Activated CD8-positive, alpha-beta T cell treated with anti-CD3 and anti-CD28 coated beads for 36 hours (primary cell): ENCODE data around the gene USP30. TPM values are rescaled to one million over a fixed set of nuclear protein-coding genes. Genes with fewer than 3 reads are reported as not detected.

Experiments used
- ATAC-seq: fragments of 200-7000 bp; cut with Tn5 transposase; one replicate; pipeline ENCODE4 v1.10.0; 2021; ENCODE audit warnings: mild to moderate bottlenecking, moderate library complexity
- CTCF ChIA-PET: fragments of 350-600 bp; sonication (Branson Sonifier 250); formaldehyde crosslinking; loops from one replicate; lab custom pipeline; 2021; ENCODE audit warnings: antibody characterized with exemption; lab: Charles Lee
- POLR2A ChIA-PET: fragments of 350-600 bp; sonication (Branson Sonifier 250); formaldehyde crosslinking; loops from one replicate; lab custom pipeline; 2021; ENCODE audit warnings: antibody characterized with exemption; lab: Charles Lee
- DNase-seq: peaks from one replicate; pipeline ENCODE4 v3.0.0-alpha.2; 2020
- H3K27ac Mint-ChIP-seq: one replicate; pipeline ENCODE4 v1.8.0; 2021; ENCODE audit warnings: mild to moderate bottlenecking, mixed read lengths
- H3K27me3 Mint-ChIP-seq: one replicate; pipeline ENCODE4 v1.8.0; 2021; ENCODE audit warnings: mixed read lengths
- H3K36me3 Mint-ChIP-seq: one replicate; pipeline ENCODE4 v1.8.0; 2021; ENCODE audit warnings: low read depth, mixed read lengths
- H3K4me1 Mint-ChIP-seq: one replicate; pipeline ENCODE4 v1.8.0; 2021; ENCODE audit warnings: low read depth, mixed read lengths
- H3K4me3 Mint-ChIP-seq: one replicate; pipeline ENCODE4 v1.8.0; 2021; ENCODE audit warnings: mild to moderate bottlenecking, moderate library complexity, mixed read lengths
- H3K9me3 Mint-ChIP-seq: one replicate; pipeline ENCODE4 v1.8.0; 2021; ENCODE audit warnings: mixed read lengths
- CTCF ChIP-seq: fragments of 200-600 bp; IDR thresholded peaks from one replicate; pipeline ENCODE4 v1.8.0; 2022; ENCODE audit warnings: antibody characterized with exemption, mild to moderate bottlenecking
- intact Hi-C: fragments of 100-400 bp; cut with micrococcal nuclease; formaldehyde crosslinking; loops from one replicate; pipeline ENCODE4 v1.10.0; 2022
- total RNA-seq, 2 experiments: library from RNA; stranded (reverse); gene quantifications; one replicate each; pipeline ENCODE4 v1.2.3, GENCODE V29; 2021

The USP30 gene
- total RNA-seq, 2 experiments from 2014 or later, result 7.4 to 10.0 TPM

DNA sequence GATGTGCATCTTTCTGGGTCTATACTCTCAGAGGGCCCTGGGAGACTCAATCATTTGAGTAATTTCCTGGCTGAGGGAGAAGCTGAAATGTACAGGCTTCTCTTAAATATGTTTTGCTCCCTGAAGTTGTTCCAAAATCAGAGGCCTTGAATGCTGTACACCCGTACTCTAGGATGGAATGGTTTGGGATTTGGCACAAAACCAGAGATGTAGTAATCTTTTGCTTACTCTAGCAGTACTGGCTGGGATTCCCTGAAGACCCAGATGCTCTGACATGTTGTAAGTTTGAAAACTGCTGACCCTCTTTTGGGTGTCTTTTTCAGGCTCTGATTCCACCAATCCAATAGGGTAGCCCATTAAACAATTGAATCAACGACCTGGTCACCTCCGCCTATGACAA is 74.4 kb downstream of the USP30 start:
- ChIA-PET POLR2A (interaction anchor here (0.7 kb wide), 1 partner anchor 394 kb away, joined by 3 read pairs; no protein-coding TSS in a partner anchor), CTCF (interaction anchor here (2.3 kb wide), 1 partner anchor 15 kb away, joined by 11 read pairs; no protein-coding TSS in a partner anchor)
- intact Hi-C loops, result no loop called here
- TF ChIP-seq CTCF, result no peak
- Mint-ChIP-seq H3K4me3 (no peak overlapping the region), H3K27ac (no peak overlapping the region), H3K36me3 (no peaks in the 10 kb centered on the region), H3K27me3 (no peaks in the 10 kb centered on the region), H3K4me1 (no peaks in the 10 kb centered on the region), H3K9me3 (no peaks in the 10 kb centered on the region)
- DNase-seq (no peak), ATAC-seq (no peak)

- ChIA-PET POLR2A (no interaction called here), CTCF (interaction anchor here (2.3 kb wide), 1 partner anchor 16 kb away, joined by 11 read pairs; no protein-coding TSS in a partner anchor)
- H3K9me3 Mint-ChIP-seq, result no peaks in the 10 kb centered on the region
- intact Hi-C loops, result no loop called here
- H3K27ac Mint-ChIP-seq, result no peak overlapping the region
- no peaks in the 10 kb centered on the region for H3K4me1 Mint-ChIP-seq
- DNase-seq, result no peak
- no peaks in the 10 kb centered on the region for H3K27me3 Mint-ChIP-seq
- H3K36me3 Mint-ChIP-seq, result no peaks in the 10 kb centered on the region
- no peak for TF ChIP-seq CTCF
- H3K4me3 Mint-ChIP-seq, result no peak overlapping the region
- ATAC-seq, result no peak
Observed at GRCh38 chr12:109127533-109128242, 75.3 kb downstream of the USP30 start.

GRCh38 chr12:109130297-109131153 is 78.1 kb downstream of the USP30 start:
- H3K4me1 Mint-ChIP-seq, result no peaks in the 10 kb centered on the region
- TF ChIP-seq CTCF, result no peak
- peaks cover 1% of the 10 kb centered on the region for H3K9me3 Mint-ChIP-seq
- peaks cover 1% of the 10 kb centered on the region for H3K36me3 Mint-ChIP-seq
- no peak overlapping the region for H3K4me3 Mint-ChIP-seq
- no peak overlapping the region for H3K27ac Mint-ChIP-seq
- DNase-seq (no peak), ATAC-seq (no peak)
- intact Hi-C loops, result no loop called here
- H3K27me3 Mint-ChIP-seq, result no peaks in the 10 kb centered on the region
- POLR2A ChIA-PET, result interaction anchor here (0.6 kb wide), 1 partner anchor 15 kb away, joined by 3 read pairs; no protein-coding TSS in a partner anchor
- CTCF ChIA-PET, result interaction anchor here (2.1 kb wide), 1 partner anchor 19 kb away, joined by 6 read pairs; no protein-coding TSS in a partner anchor

DNA sequence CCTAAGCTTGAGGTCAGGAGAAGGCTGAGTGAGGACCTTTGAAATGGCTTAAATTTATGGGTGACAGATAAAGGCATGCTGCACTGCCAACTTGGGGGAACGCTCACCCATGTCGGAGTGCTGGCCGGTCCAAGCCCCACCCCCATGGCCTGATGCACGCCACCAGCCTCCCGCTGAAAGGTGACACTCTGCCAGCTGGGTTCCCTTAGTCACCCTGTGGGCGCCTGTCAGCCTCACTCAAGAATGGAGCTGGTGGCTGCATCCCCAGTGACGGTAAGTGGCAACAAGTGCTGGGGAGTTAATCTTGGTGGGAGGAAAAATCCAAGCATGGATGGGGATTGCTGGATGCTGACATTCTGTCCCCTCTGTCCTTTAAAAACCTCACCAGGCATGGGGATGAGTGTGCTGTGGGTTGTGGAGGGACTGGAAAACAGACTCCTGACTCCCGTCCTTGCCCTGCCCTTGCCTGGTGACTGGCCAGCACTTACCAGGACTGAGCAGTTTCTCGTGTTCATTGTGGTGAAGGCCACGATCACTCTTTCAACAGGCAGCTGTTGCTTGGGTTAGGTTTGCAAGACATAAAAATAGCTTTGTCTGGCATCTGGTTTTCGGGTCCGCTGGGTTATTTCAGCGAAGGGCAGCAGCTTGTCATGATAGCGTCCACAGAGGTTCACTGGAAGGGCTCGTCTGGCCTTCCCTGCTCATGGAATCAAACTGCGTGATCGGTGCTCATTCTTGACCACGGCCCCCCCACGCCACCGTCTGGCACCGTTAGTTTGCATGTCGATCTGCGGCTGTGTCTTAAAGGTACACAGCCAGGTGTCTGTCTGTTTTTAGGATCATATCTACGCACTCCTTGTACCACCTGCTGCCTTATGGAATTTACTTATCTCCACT is 79.0 kb downstream of the USP30 start:
- ChIA-PET CTCF (interaction anchor here (2.1 kb wide), 1 partner anchor 20 kb away, joined by 6 read pairs; no protein-coding TSS in a partner anchor), POLR2A (no interaction called here)
- DNase-seq (no peak), ATAC-seq (no peak)
- peaks cover 2% of the 10 kb centered on the region for H3K36me3 Mint-ChIP-seq
- no peaks in the 10 kb centered on the region for H3K27me3 Mint-ChIP-seq
- H3K9me3 Mint-ChIP-seq, result peaks cover 4% of the 10 kb centered on the region
- no peak overlapping the region for H3K4me3 Mint-ChIP-seq
- no peak for TF ChIP-seq CTCF
- intact Hi-C loops, result no loop called here
- no peaks in the 10 kb centered on the region for H3K4me1 Mint-ChIP-seq
- H3K27ac Mint-ChIP-seq, result no peak overlapping the region
